Naive B cell (primary cell): ENCODE measurements around the gene DOCK3. TPM values are rescaled to one million over a fixed set of nuclear protein-coding genes. Genes with fewer than 3 reads are reported as not detected.
"Not testable (repeated sequence)": the region's sequence is repeated elsewhere in the genome, so short reads cannot be mapped to it uniquely, and the experiment has no call there.

Experiments used
- ATAC-seq, 2 donors: fragments of 150-1000 bp; cut with Tn5 transposase; 2 replicates each; pipeline ENCODE4 v1.10.0; 2021; ENCODE audit warnings: low read depth in 2 of 2, mild to moderate bottlenecking in 2 of 2, moderate library complexity in 2 of 2
- DNase-seq: peaks from one replicate; pipeline ENCODE4 v3.0.0; 2022
- H3K27ac Mint-ChIP-seq, 6 donors: one replicate each; pipeline ENCODE4 v1.8.0; 2020 to 2022; ENCODE audit warnings: mild to moderate bottlenecking in 6 of 6, mixed read lengths in 6 of 6, moderate library complexity in 5 of 6, inconsistent platforms in 2 of 6
- H3K27me3 Mint-ChIP-seq, 3 donors: one replicate each; pipeline ENCODE4 v1.8.0; 2021 to 2022; ENCODE audit warnings: mixed read lengths in 3 of 3, mild to moderate bottlenecking in 1 of 3
- H3K36me3 Mint-ChIP-seq, 2 donors: one replicate each; pipeline ENCODE4 v1.8.0; 2020 to 2022; ENCODE audit warnings: mixed read lengths in 2 of 2, inconsistent platforms in 1 of 2, mild to moderate bottlenecking in 1 of 2
- H3K4me1 Mint-ChIP-seq, 3 donors: one replicate each; pipeline ENCODE4 v1.8.0; 2020 to 2022; ENCODE audit warnings: mixed read lengths in 3 of 3, inconsistent platforms in 1 of 3, mild to moderate bottlenecking in 1 of 3, moderate library complexity in 1 of 3
- H3K4me3 Mint-ChIP-seq, 8 donors: one replicate each; pipeline ENCODE4 v1.8.0; 2020 to 2022; ENCODE audit warnings: mild to moderate bottlenecking in 8 of 8, mixed read lengths in 8 of 8, moderate library complexity in 8 of 8, inconsistent platforms in 2 of 8
- H3K9me3 Mint-ChIP-seq, 7 donors: one replicate each; pipeline ENCODE4 v1.8.0; 2020 to 2022; ENCODE audit warnings: mixed read lengths in 7 of 7, mild to moderate bottlenecking in 5 of 7, inconsistent platforms in 2 of 7, moderate library complexity in 1 of 7
- polyA plus RNA-seq, 6 donors: library from polyadenylated mRNA; unstranded; fragments of 300-500 nt; fragmentation: Illumina TruSeq; gene quantifications; one replicate each; pipeline ENCODE4 v1.2.3, GENCODE V29; 2021; ENCODE audit warnings: low read depth in 6 of 6

DOCK3 gene
- polyA plus RNA-seq, 6 donors from 2014 or later = 0.03 to 0.04 (median 0.04) TPM; not detected in 3

DNA sequence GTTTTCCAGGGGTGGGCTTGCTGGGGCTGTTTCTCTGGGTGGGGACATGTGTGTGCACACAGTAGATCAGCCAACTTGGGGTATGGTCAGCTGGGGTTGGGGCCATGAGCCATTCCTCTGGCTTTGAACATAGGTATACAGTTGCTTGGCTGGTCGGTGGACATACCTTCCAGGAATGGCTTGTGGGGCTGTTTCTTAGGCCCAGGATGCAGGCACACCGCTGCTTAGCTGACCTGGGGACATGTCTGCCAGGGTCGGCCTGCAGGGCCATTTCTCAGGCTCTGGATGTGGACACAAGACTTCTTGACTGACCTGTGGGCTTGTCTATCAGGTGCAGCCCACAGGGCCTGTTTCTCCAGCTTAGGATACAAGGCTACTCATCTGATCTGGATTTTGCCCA, 130.6 kb downstream of the DOCK3 start:
- Mint-ChIP-seq H3K4me1 (no peaks in the 10 kb centered on the region), H3K27me3 (peaks cover 7 to 19% (median 14%) of the 10 kb centered on the region in 3 donors), H3K27ac (no peak overlapping the region), H3K36me3 (peaks cover 12 to 13% of the 10 kb centered on the region in 2 donors), H3K9me3 (peaks cover 8 to 43% (median 35%) of the 10 kb centered on the region in 7 donors), H3K4me3 (no peak overlapping the region)
- DNase-seq (no peak), ATAC-seq (no peak)

DNA sequence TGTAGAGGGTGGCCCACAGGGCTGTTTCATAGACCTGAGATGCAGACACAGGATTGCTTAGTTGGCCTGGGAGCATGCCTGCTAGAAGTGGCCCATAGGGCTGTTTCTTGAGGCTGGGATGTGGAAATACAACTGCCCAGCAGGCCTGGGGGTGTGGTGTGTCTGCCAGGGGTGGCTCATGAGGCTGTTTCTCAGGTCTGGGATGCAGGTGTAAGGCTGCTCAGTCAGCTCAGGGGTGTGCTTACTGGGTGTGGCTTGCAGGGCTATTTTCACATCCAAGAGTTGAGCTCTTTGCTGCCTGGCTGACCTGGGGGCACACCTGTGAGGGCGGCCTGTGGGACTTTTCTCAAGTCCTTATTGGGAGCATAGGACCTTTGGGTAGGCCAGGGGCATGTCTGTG, 131.3 kb downstream of the DOCK3 start:
- ATAC-seq (no peak), DNase-seq (no peak)
- Mint-ChIP-seq H3K27me3 (peaks cover 7 to 19% (median 14%) of the 10 kb centered on the region in 3 donors), H3K4me3 (no peak overlapping the region), H3K4me1 (no peaks in the 10 kb centered on the region), H3K36me3 (peaks cover 5 to 6% of the 10 kb centered on the region in 2 donors), H3K27ac (no peak overlapping the region), H3K9me3 (peaks cover 4 to 36% (median 28%) of the 10 kb centered on the region in 7 donors)

DNA sequence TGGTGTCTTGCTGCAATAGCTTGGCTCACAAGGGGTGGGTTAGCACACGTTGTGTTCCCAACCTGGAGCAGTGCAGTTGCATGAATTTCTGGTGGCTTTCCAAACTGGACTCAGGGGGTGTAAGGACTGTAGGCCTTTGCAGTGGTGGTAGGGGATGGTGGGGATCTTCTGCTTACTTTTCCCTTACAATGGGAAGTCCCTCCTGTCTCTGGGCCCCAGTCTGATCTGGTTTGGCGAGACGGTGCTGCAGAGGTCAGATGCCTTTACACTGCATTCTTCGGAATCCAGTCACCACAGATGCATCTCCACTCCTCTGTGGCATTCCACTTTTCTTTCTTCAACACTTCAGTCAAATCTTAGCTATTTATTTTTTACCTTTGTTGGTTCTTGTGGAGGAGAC, 132.1 kb downstream of the DOCK3 start:
- H3K36me3 Mint-ChIP-seq = peaks cover 0 to 5% of the 10 kb centered on the region in 2 donors

DNA sequence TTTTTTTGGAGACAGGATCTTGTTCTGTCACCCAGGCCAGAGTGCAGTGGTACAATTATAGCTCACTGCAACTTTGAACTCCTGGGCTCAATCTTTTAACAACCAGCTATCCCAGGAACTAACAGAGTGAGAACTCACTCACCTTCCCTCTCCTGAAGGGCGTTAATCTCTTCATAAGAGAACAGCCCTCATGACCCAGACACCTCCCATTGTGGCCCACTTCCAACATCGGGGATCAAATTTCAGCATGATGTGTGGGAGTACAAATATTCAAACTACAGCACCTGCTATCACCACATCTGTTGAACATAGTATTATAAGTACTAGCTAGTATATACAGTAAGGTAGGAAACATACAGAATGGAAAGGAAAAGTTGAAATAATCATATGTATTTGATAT, 132.5 kb downstream of the DOCK3 start:
- DNase-seq (no peak), ATAC-seq (no peak)
- H3K4me3 Mint-ChIP-seq = peak overlapping the region in 1 of 8 donors; percentile 70
- H3K27me3 Mint-ChIP-seq = peaks cover 7 to 19% (median 14%) of the 10 kb centered on the region in 3 donors
- peaks cover 0 to 2% of the 10 kb centered on the region in 2 donors for H3K36me3 Mint-ChIP-seq
- peaks cover 0 to 24% (median 15%) of the 10 kb centered on the region in 7 donors for H3K9me3 Mint-ChIP-seq
- no peak overlapping the region for H3K27ac Mint-ChIP-seq
- no peaks in the 10 kb centered on the region for H3K4me1 Mint-ChIP-seq

More for the DNA sequence above, 132.1 kb downstream of the DOCK3 start:
- no peaks in the 10 kb centered on the region for H3K4me1 Mint-ChIP-seq
- DNase-seq = no peak
- H3K4me3 Mint-ChIP-seq = no peak overlapping the region
- no peak overlapping the region for H3K27ac Mint-ChIP-seq
- ATAC-seq = no peak
- H3K9me3 Mint-ChIP-seq = peaks cover 0 to 28% (median 20%) of the 10 kb centered on the region in 7 donors
- peaks cover 7 to 19% (median 14%) of the 10 kb centered on the region in 3 donors for H3K27me3 Mint-ChIP-seq

DNA sequence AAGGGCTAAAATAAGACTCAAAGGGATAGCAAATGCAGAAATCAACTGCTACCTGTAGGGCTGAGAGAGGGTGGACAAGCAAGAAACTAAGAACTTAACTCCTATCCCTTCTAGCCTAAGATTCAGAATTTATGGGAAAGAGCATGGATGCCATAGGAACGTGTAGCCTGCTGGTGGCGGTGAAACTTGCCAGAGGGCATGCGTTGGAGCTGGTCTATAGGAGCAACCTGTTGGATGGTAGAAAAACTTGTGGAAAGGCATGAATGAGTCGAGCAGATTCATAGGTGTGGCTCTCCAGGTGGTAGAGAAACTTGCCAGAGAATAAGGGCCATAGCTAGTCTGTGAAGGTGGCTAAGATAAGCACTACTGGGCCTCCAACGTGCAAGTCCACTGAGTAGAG, 137.2 kb downstream of the DOCK3 start:
- no peak overlapping the region for H3K4me3 Mint-ChIP-seq
- H3K4me1 Mint-ChIP-seq = no peaks in the 10 kb centered on the region
- peaks cover 3 to 17% (median 9%) of the 10 kb centered on the region in 3 donors for H3K27me3 Mint-ChIP-seq
- no peak overlapping the region for H3K27ac Mint-ChIP-seq
- no peaks in the 10 kb centered on the region for H3K36me3 Mint-ChIP-seq
- DNase-seq (no peak), ATAC-seq (no peak)
- H3K9me3 Mint-ChIP-seq = peaks cover 0 to 1% (median 0%) of the 10 kb centered on the region in 7 donors

DNA sequence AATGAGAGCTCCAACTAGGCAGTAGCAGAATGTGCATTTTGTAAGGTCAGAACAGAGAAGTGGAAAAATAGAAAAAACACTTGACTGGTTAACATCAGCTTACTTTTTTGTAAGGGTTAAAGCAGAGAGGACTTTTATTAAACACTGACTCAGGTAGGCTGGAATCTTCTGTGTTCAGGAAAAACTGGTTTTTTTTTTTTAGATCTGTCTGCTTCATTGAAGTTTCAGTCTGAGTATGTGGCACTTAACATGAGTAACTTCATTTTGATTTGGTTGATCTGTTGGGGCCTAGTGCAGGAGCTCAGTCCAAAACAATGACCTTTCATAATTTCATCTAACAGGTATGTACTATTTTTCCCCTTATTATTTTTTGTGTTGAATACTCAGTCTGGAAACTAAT, 141.1 kb downstream of the DOCK3 start:
- H3K4me3 Mint-ChIP-seq = no peak overlapping the region

DNA sequence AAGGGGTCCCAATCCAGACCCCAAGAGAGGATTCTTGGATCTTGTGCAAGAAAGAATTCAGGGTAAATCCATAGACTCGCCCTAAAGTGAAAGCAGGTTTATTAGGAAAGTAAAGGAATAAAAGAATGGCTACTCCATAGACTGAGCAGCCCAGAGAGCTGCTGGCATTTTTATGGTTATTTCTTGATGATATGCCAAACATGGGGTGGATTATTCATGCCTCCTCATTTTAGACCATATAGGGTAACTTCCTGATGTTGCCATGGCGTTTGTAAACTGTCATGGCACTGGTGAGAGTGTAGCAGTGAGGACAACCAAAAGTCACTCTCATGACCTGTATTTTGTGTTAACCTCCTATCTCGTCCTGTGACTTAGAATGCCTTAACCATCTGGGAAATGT, 142.2 kb downstream of the DOCK3 start:
- H3K4me3 Mint-ChIP-seq = no peak overlapping the region
- H3K36me3 Mint-ChIP-seq = no peaks in the 10 kb centered on the region
- no peak overlapping the region for H3K27ac Mint-ChIP-seq
- no peaks in the 10 kb centered on the region for H3K4me1 Mint-ChIP-seq
- no peaks in the 10 kb centered on the region for H3K27me3 Mint-ChIP-seq
- H3K9me3 Mint-ChIP-seq = peaks cover 0 to 4% (median 0%) of the 10 kb centered on the region in 7 donors
- DNase-seq (no peak), ATAC-seq (no peak)

More for the DNA sequence above, 141.1 kb downstream of the DOCK3 start:
- DNase-seq (no peak), ATAC-seq (no peak)
- H3K4me1 Mint-ChIP-seq = no peaks in the 10 kb centered on the region
- no peak overlapping the region for H3K27ac Mint-ChIP-seq
- H3K9me3 Mint-ChIP-seq = peaks cover 0 to 4% (median 0%) of the 10 kb centered on the region in 7 donors
- H3K36me3 Mint-ChIP-seq = no peaks in the 10 kb centered on the region
- H3K27me3 Mint-ChIP-seq = no peaks in the 10 kb centered on the region

DNA sequence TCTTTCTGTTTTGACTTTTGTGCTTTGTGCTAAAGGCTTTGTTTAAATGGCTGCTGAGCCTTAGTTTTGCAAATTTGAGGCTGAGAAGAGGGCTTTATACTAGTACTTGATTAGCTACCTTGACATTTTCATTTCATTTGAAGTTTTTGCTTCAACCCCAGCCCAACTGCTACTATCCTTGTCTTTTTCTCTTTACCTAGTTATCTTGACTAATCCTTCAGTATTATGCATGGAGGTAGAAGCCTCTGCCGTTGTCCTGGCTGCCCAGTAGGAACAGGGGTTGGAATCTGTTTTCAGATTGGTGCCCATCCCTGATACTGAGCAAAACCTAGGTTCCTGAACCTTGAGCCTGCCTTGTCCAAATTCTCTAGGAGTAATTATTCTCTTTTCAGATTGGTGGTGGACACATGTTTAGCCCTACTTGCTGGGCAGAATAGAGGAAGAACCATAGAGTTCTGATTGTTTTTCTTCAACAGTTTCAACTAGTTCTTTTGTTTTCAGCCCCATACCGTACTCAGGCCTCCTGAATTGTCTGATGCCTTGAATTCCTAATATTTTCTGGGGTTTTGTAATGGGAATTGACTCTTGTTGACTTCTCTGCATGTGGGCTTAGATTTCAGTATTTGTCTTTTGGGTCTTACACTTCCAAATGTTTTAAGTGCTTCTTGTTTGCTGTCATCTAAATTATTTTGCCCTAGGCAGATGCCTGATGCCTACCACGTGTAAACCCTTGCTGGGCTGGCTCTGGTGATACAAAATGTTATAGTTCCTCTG, 143.2 kb downstream of the DOCK3 start:
- no peak for ATAC-seq

DNA sequence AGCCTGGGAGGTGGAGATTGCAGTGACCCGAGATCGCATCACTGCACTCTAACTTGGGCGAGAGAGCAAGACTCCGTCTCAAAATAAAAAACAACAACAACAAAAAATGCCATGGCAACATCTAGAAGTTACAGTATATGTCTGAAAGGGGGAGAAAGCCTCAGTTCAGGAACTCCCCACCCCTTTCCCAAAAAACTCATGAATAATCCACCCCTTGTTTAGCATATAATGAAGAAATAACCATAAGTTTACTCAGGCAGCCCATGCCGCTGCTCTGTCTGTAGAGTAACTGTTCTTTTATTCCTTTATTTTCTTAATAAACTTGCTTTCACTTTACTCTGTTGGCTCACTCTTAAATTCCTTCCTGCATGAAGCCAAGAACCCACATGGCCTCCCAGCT, 145.2 kb downstream of the DOCK3 start:
- Mint-ChIP-seq H3K27me3 (peaks cover 0 to 7% (median 4%) of the 10 kb centered on the region in 3 donors), H3K9me3 (peaks cover 0 to 4% (median 0%) of the 10 kb centered on the region in 7 donors)

More for the DNA sequence above, 143.2 kb downstream of the DOCK3 start:
- no peaks in the 10 kb centered on the region for H3K36me3 Mint-ChIP-seq
- no peaks in the 10 kb centered on the region for H3K4me1 Mint-ChIP-seq
- DNase-seq = no peak
- no peaks in the 10 kb centered on the region for H3K27me3 Mint-ChIP-seq
- H3K9me3 Mint-ChIP-seq = peaks cover 0 to 4% (median 0%) of the 10 kb centered on the region in 7 donors
- no peak overlapping the region for H3K4me3 Mint-ChIP-seq
- H3K27ac Mint-ChIP-seq = no peak overlapping the region

DNA sequence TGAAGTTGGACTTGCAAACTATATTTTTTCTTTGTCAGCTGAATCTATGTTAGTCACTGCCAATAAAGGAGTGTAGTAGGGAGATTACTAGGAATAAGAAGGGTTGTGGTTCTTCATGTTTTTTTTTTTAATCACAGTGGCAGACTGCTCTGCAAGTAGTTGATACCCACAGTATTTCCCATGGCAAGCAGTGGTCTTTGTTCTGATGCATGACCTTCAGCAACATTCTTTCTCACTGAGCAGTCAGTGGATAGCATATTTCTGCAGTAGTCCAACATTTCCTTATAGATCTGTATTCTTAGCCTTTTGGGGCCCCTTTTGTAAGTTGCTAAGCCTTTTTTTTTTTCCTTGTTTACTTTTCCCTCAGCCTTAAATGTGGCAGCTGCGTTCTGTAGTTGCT, 151.1 kb downstream of the DOCK3 start:
- peaks cover 16 to 27% (median 19%) of the 10 kb centered on the region in 3 donors for H3K27me3 Mint-ChIP-seq
- ATAC-seq (no peak), DNase-seq (no peak)
- H3K27ac Mint-ChIP-seq = no peak overlapping the region
- H3K36me3 Mint-ChIP-seq = peaks cover 0 to 3% of the 10 kb centered on the region in 2 donors
- peaks cover 0 to 5% (median 0%) of the 10 kb centered on the region in 7 donors for H3K9me3 Mint-ChIP-seq
- no peaks in the 10 kb centered on the region for H3K4me1 Mint-ChIP-seq
- no peak overlapping the region for H3K4me3 Mint-ChIP-seq

More for the DNA sequence above, 145.2 kb downstream of the DOCK3 start:
- DNase-seq = no peak
- no peak for ATAC-seq
- peaks cover 0 to 3% of the 10 kb centered on the region in 2 donors for H3K36me3 Mint-ChIP-seq
- no peaks in the 10 kb centered on the region for H3K4me1 Mint-ChIP-seq
- no peak overlapping the region for H3K27ac Mint-ChIP-seq
- H3K4me3 Mint-ChIP-seq = no peak overlapping the region

DNA sequence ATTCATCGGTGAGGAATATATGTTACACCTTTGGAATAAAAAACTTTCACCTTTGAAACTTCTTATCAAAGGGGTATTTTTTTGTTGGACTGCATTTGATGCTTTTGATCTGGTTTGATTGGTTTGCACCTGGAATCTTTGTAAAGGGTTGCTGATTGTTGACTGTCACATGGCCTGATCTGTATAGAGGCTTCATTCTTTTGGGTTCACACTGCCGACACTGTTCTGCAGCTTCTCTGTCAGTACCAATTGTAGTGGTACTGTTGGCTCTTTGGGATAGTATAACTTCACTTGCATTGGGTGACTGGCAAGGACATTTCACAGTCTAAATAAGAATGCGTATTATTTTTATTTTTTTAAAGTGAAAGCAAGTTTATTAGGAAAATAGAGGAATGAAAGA, 155.7 kb downstream of the DOCK3 start:
- no peaks in the 10 kb centered on the region for H3K4me1 Mint-ChIP-seq
- H3K4me3 Mint-ChIP-seq = no peak overlapping the region
- H3K27ac Mint-ChIP-seq = no peak overlapping the region
- ATAC-seq (no peak), DNase-seq (no peak)
- peaks cover 2 to 17% (median 7%) of the 10 kb centered on the region in 7 donors for H3K9me3 Mint-ChIP-seq
- H3K36me3 Mint-ChIP-seq = no peaks in the 10 kb centered on the region
- H3K27me3 Mint-ChIP-seq = peaks cover 8 to 34% (median 24%) of the 10 kb centered on the region in 3 donors

DNA sequence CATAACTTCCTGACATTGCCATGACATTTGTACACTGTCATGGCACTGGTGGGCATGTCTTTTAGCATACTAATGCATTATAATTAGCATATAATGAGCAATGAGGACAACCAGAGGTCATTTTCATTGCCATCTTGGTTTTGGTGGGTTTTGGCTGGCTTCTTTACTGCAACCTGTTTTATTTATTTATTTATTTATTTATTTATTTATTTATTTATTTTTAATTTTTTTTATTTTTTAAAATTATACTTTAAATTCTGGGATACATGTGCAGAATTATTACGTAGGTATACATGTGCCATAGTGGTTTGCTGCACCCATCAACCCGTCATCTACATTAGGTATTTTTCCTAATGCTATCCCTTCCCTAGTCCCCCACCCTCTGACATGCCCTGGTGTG, 156.3 kb downstream of the DOCK3 start:
- H3K9me3 Mint-ChIP-seq = peaks cover 2 to 17% (median 7%) of the 10 kb centered on the region in 7 donors
- not testable (repeated sequence) for DNase-seq, H3K36me3 Mint-ChIP-seq, H3K4me3 Mint-ChIP-seq, H3K4me1 Mint-ChIP-seq, H3K27ac Mint-ChIP-seq, ATAC-seq
- peaks cover 2 to 29% (median 24%) of the 10 kb centered on the region in 3 donors for H3K27me3 Mint-ChIP-seq

DNA sequence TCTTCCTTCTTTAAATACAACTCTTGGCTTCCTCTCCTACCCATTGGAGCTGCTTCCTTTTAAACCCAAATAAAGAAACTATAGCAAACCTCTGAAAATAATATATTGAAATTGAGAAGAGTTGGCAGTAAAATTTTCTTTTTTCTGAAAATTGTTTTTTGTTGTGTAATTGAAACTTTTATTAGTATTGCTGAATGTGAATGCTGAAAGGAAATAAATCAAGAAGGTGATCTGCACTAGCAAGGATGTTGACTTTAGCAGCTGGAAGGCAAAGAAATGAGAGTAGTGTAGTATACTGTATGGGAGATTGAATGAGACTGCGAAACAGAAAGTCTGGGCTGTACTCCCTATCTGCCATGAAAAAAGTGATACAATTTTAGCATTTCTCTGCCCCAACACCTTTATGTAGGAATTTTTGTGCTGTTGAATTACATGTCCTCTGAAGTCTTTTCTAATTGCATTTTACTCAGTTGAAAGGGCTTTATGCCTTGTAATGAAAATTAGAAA, 166.3 kb downstream of the DOCK3 start:
- H3K4me1 Mint-ChIP-seq = no peaks in the 10 kb centered on the region
- DNase-seq (no peak), ATAC-seq (no peak)
- no peak overlapping the region for H3K27ac Mint-ChIP-seq
- H3K36me3 Mint-ChIP-seq = no peaks in the 10 kb centered on the region
- H3K4me3 Mint-ChIP-seq = no peak overlapping the region
- peaks cover 11 to 13% (median 11%) of the 10 kb centered on the region in 3 donors for H3K27me3 Mint-ChIP-seq
- H3K9me3 Mint-ChIP-seq = peaks cover 0 to 7% (median 0%) of the 10 kb centered on the region in 7 donors

DNA sequence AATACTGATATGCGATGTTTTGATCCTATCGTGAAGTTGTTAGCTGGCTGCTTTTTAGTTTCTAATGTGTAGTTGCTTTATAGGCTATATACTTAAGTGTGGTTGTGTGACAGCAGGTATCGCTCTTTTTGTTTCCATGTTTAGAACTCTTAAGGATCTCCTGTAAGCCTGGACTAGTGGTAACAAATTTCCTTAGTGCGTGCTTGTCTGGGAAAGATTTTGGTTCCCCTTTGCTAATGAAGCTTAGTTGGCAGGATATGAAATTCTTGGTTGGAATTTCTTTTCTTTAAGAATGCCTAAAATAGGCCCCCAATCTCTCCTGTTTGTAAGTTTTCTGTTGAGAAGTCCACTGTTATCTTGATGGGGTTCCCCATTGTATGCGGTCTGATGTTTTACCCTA, 173.6 kb downstream of the DOCK3 start:
- H3K36me3 Mint-ChIP-seq = peaks cover 4 to 14% of the 10 kb centered on the region in 2 donors
- H3K4me1 Mint-ChIP-seq = no peaks in the 10 kb centered on the region
- no peak overlapping the region for H3K27ac Mint-ChIP-seq
- ATAC-seq = no peak
- H3K4me3 Mint-ChIP-seq = no peak overlapping the region
- H3K27me3 Mint-ChIP-seq = peaks cover 6 to 21% (median 11%) of the 10 kb centered on the region in 3 donors
- H3K9me3 Mint-ChIP-seq = peaks cover 7 to 25% (median 13%) of the 10 kb centered on the region in 7 donors
- DNase-seq = no peak
